ENCODE data around the gene TLL1.

Gene TLL1

GRCh38 chr4:165982934-165983333, 109.9 kb downstream of the TLL1 start:
- DNase-seq, result no peak

GRCh38 chr4:165986956-165987698, 114.1 kb downstream of the TLL1 start:
- no peak for DNase-seq

GRCh38 chr4:165991325-165992180, 118.5 kb downstream of the TLL1 start:
- no peak for DNase-seq

GRCh38 chr4:165992283-165992682, 119.2 kb downstream of the TLL1 start:
- no peak for DNase-seq

GRCh38 chr4:165994701-165995100, 121.7 kb downstream of the TLL1 start:
- DNase-seq, result no peak

GRCh38 chr4:166003811-166004210, 130.8 kb downstream of the TLL1 start:
- no peak for DNase-seq

- no peak for DNase-seq
These were observed 133.2 kb downstream of the TLL1 start for GRCh38 chr4:166006217-166006616.

GRCh38 chr4:166008510-166008909, 135.5 kb downstream of the TLL1 start:
- DNase-seq, result no peak

GRCh38 chr4:166012129-166013030, 139.3 kb downstream of the TLL1 start:
- no peak for DNase-seq

- no peak for DNase-seq
These were observed 141.4 kb downstream of the TLL1 start for GRCh38 chr4:166014411-166014810.

- DNase-seq, result no peak
These were observed 144.8 kb downstream of the TLL1 start for GRCh38 chr4:166017804-166018203.

- no peak for DNase-seq
These were observed 146.6 kb downstream of the TLL1 start for GRCh38 chr4:166019441-166020220.

GRCh38 chr4:166021617-166022016, 148.6 kb downstream of the TLL1 start:
- no peak for DNase-seq

- no peak for DNase-seq
These were observed 161.9 kb downstream of the TLL1 start for GRCh38 chr4:166034965-166035364.

- no peak for DNase-seq
These were observed 166.8 kb downstream of the TLL1 start for GRCh38 chr4:166039822-166040221.

GRCh38 chr4:166042510-166043055, 169.5 kb downstream of the TLL1 start:
- DNase-seq, result no peak

GRCh38 chr4:166043801-166044200, 170.8 kb downstream of the TLL1 start:
- DNase-seq, result no peak

- no peak for DNase-seq
These were observed 171.8 kb downstream of the TLL1 start for GRCh38 chr4:166044871-166045270.

- no peak for DNase-seq
These were observed 172.4 kb downstream of the TLL1 start for GRCh38 chr4:166045457-166045856.

- no peak for DNase-seq
These were observed 176.0 kb downstream of the TLL1 start for GRCh38 chr4:166049036-166049435.

- DNase-seq, result no peak
These were observed 191.7 kb downstream of the TLL1 start for GRCh38 chr4:166064721-166065120.

- no peak for DNase-seq
These were observed 192.3 kb downstream of the TLL1 start for GRCh38 chr4:166065324-166065723.

All from SW 1271 (cell line).